Gastrocnemius medialis (tissue), 4 donors: Measurements from ENCODE around the gene GCKR. TPM values are rescaled to one million over a fixed set of nuclear protein-coding genes. Genes with fewer than 3 reads are reported as not detected.

ENCODE experiments used
- ATAC-seq, 2 donors: fragments of 150-250 bp; one replicate each; pipeline ENCODE4 v1.9.1; 2016
- DNase-seq, 2 donors: peaks; one replicate each; pipeline ENCODE4 v3.0.0-alpha.2; 2019
- H3K27ac ChIP-seq, 4 donors: fragments of 200-600 bp; sonication (generic); 1 replicate in 1 of 4; 2 replicates in 3 of 4; pipeline ENCODE4 v1.5.1; 2016 to 2018; ENCODE audit warnings: mild to moderate bottlenecking in 2 of 4, moderate library complexity in 1 of 4
- H3K27me3 ChIP-seq, 3 donors: fragments of 200-600 bp; sonication (generic) in 2 of 3; 1 replicate in 1 of 3; 2 replicates in 2 of 3; pipeline versions ENCODE4 v1.5.1 to v1.6.0; 2016 to 2019; ENCODE audit warnings: mild to moderate bottlenecking in 1 of 3, moderate library complexity in 1 of 3
- H3K36me3 ChIP-seq, 2 donors: fragments of 200-600 bp; sonication (generic) in 1 of 2; one replicate each; pipeline ENCODE4 v1.5.1; 2017 to 2018
- H3K4me1 ChIP-seq, 2 donors: fragments of 200-600 bp; sonication (generic) in 1 of 2; one replicate each; pipeline ENCODE4 v1.5.1; 2016 to 2017; ENCODE audit warnings: mild to moderate bottlenecking in 2 of 2
- H3K4me3 ChIP-seq, 4 donors: fragments of 200-600 bp; sonication (generic) in 3 of 4; 1 replicate in 1 of 4; 2 replicates in 3 of 4; pipeline ENCODE4 v1.5.1; 2016 to 2019; ENCODE audit warnings: mild to moderate bottlenecking in 2 of 4
- H3K9me3 ChIP-seq, 3 donors: fragments of 200-600 bp; sonication (generic) in 2 of 3; 1 replicate in 1 of 3; 2 replicates in 2 of 3; pipeline ENCODE4 v1.5.1; 2016 to 2019
- POLR2A ChIP-seq, 2 donors: fragments of 450-650 bp; IDR thresholded peaks; one replicate each; pipeline ENCODE4 v1.6.1; 2017; ENCODE audit warnings: antibody characterized with exemption in 2 of 2, mild to moderate bottlenecking in 2 of 2, moderate library complexity in 2 of 2
- in situ Hi-C, 4 donors: fragments of 200-750 bp; cut with MboI; loops; one replicate each; pipeline versions ENCODE4 v1.15.0 to v1.8.0; 2017; ENCODE audit warnings: low sequenced_read_pairs in 4 of 4
- intact Hi-C: fragments of 100-400 bp; cut with DNase I; formaldehyde crosslinking; loops from one replicate; pipeline ENCODE4 v1.15.1; 2023; ENCODE audit warnings: low total_unique reads
- total RNA-seq, 4 donors: library from RNA; depleted of rRNA; stranded (reverse); fragments of >200 nt; gene quantifications; one replicate each; pipeline versions ENCODE4 v1.1.0 to v1.2.3, GENCODE V29; 2016
- TF ChIP-seq, protein P1 (sequence below), 5 experiments: fragments of 450-650 bp in 3 of 5; fragments of 200-600 bp in 2 of 5; sonication (generic) in 2 of 5; IDR thresholded peaks in 4 of 5; conservative IDR thresholded peaks in 1 of 5; 1 replicate in 4 of 5; 2 replicates in 1 of 5; pipeline ENCODE4 v1.5.1; 2016 to 2019; ENCODE audit warnings: antibody characterized with exemption in 5 of 5, mild to moderate bottlenecking in 3 of 5, moderate library complexity in 3 of 5

The GCKR gene
- total RNA-seq, 4 donors from 2014 or later, result 0.40 TPM; not detected in 3

DNA sequence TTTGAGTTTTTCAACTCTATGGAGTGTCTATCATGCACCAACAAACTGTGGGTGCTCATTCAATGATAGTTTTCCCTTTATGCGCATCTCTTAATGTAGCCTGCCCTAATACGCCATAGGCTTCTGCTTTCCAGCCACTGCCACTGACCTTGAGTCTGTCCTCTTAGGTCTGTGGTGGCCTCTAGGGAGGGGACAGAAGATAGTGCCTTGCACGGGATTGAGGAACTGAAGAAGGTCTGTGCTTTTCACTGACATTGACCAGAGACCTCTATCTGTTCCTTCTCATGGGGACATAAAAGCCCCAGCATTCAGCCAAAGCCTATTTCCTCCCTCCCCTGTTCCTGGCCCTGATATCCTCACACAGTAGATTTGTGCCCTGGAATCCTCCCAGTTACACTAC is 2.3 kb downstream of the GCKR start:
- in situ Hi-C loops, result no loop called here
- no peak for ATAC-seq
- H3K4me1 ChIP-seq, result peaks cover 0 to 6% of the 10 kb centered on the region in 2 donors
- no peak overlapping the region for H3K27ac ChIP-seq
- peaks cover 13 to 23% (median 22%) of the 10 kb centered on the region in 3 donors for H3K27me3 ChIP-seq
- DNase-seq, result no peak
- intact Hi-C loops, result no loop called here
- no peak overlapping the region for H3K4me3 ChIP-seq
- no peaks in the 10 kb centered on the region for H3K36me3 ChIP-seq
- TF ChIP-seq, protein P1, sequence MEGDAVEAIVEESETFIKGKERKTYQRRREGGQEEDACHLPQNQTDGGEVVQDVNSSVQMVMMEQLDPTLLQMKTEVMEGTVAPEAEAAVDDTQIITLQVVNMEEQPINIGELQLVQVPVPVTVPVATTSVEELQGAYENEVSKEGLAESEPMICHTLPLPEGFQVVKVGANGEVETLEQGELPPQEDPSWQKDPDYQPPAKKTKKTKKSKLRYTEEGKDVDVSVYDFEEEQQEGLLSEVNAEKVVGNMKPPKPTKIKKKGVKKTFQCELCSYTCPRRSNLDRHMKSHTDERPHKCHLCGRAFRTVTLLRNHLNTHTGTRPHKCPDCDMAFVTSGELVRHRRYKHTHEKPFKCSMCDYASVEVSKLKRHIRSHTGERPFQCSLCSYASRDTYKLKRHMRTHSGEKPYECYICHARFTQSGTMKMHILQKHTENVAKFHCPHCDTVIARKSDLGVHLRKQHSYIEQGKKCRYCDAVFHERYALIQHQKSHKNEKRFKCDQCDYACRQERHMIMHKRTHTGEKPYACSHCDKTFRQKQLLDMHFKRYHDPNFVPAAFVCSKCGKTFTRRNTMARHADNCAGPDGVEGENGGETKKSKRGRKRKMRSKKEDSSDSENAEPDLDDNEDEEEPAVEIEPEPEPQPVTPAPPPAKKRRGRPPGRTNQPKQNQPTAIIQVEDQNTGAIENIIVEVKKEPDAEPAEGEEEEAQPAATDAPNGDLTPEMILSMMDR (IDR thresholded peaks at IDR 0.05 in 4 of 5, conservative IDR thresholded peaks at IDR 0.05 in 1 of 5), result no peak
- no peak for TF ChIP-seq POLR2A (IDR thresholded peaks at IDR 0.05)
- no peaks in the 10 kb centered on the region for H3K9me3 ChIP-seq

DNA sequence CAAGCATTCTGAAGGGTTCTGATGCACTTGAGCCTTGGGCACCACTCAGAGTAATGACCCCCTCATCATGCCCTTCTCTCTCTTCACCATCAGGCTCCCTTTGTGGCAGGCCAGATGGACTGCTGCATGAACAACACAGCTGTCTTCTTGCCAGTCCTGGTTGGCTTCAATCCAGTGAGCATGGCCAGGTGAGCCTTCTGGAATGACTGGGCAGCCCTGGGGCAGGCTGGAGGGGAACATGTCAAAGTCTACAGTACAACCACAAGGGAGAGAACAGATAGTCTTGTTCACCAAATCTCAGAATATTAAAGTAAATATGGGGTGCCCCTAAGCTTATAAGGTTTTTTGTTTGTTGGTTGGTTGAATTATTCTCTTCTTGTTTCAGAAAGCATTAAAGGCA is 4.4 kb downstream of the GCKR start:
- Histone ChIP-seq H3K36me3 (no peaks in the 10 kb centered on the region), H3K27ac (no peak overlapping the region), H3K27me3 (peaks cover 6 to 16% (median 7%) of the 10 kb centered on the region in 3 donors), H3K9me3 (no peaks in the 10 kb centered on the region), H3K4me1 (no peaks in the 10 kb centered on the region), H3K4me3 (no peak overlapping the region)
- no peak for ATAC-seq
- in situ Hi-C loops, result no loop called here
- peak in 1 of 2 donors; percentile 32 for DNase-seq
- intact Hi-C loops, result no loop called here
- TF ChIP-seq, protein P1 (IDR thresholded peaks at IDR 0.05 in 4 of 5, conservative IDR thresholded peaks at IDR 0.05 in 1 of 5), result no peak
- TF ChIP-seq POLR2A (IDR thresholded peaks at IDR 0.05), result no peak

DNA sequence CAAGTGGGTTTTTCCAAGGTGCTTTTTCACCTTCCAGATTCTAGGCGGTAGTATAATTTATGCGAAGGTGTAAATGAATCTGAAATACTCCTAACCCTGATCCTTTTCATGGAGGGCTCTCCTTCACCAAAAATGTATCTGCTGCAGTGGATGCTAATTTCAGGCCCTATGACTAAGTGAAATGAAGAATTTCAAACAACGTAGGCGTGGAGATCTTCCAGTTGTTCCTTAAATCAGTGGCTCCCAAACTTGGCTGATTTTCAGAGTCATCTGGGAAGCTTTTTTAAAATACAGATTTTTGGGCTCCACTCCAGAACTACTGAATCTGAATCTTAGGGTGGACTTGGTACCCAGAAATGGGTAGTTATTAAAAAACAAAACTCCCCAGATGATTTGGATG is 5.5 kb downstream of the GCKR start:
- in situ Hi-C loops, result no loop called here
- intact Hi-C loops, result no loop called here
- no peak overlapping the region for H3K4me3 ChIP-seq
- TF ChIP-seq POLR2A (IDR thresholded peaks at IDR 0.05), result no peak
- TF ChIP-seq, protein P1 (IDR thresholded peaks at IDR 0.05 in 4 of 5, conservative IDR thresholded peaks at IDR 0.05 in 1 of 5), result no peak
- no peaks in the 10 kb centered on the region for H3K9me3 ChIP-seq
- no peaks in the 10 kb centered on the region for H3K36me3 ChIP-seq
- DNase-seq, result no peak
- no peak overlapping the region for H3K27ac ChIP-seq
- peaks cover 0 to 5% (median 0%) of the 10 kb centered on the region in 3 donors for H3K27me3 ChIP-seq
- no peaks in the 10 kb centered on the region for H3K4me1 ChIP-seq
- no peak for ATAC-seq

DNA sequence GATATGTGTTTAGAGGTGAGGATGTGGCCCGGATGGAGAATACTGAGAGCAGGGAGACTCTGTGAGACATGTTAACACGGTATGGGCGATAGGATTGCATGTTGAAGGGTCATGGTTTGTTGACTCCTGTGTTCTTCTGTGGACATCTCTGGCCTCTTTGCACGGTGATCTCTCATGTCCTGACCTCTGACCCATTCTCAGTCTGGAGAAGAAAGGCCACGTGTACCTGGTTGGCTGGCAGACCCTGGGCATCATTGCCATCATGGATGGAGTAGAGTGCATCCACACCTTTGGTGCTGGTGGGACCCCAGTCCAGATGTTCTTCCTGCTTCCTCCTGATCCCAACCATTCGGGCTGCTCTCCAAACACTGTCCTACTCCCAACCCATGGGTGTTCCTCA is 9.9 kb downstream of the GCKR start:
- no peak overlapping the region for H3K27ac ChIP-seq
- no peaks in the 10 kb centered on the region for H3K27me3 ChIP-seq
- H3K9me3 ChIP-seq, result no peaks in the 10 kb centered on the region
- intact Hi-C loops (no loop called here), in situ Hi-C loops (no loop called here)
- TF ChIP-seq, protein P1 (IDR thresholded peaks at IDR 0.05 in 4 of 5, conservative IDR thresholded peaks at IDR 0.05 in 1 of 5), result no peak
- TF ChIP-seq POLR2A (IDR thresholded peaks at IDR 0.05), result no peak
- no peaks in the 10 kb centered on the region for H3K4me1 ChIP-seq
- H3K4me3 ChIP-seq, result no peak overlapping the region
- H3K36me3 ChIP-seq, result no peaks in the 10 kb centered on the region
- ATAC-seq (no peak), DNase-seq (no peak)

DNA sequence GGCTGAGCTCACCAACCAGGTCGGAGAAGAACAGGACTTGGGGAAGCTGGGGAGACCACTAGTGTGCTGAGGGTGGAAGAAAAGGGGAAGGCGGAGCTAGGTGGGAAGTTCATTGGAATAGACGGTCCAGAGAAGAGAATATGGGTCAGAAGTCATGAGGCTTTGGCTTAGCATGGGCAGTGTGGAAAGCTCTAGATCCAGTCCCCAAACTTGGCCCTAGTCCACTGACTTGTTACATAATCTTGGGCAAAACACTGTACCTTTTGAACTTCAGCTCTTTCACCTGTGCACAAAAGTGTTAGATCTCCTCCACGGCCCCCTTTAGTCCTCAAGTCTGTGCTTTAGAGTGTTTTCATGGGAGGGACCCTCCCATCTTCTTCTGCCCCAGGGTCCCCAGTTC is 10.7 kb downstream of the GCKR start:
- TF ChIP-seq, protein P1 (IDR thresholded peaks at IDR 0.05 in 4 of 5, conservative IDR thresholded peaks at IDR 0.05 in 1 of 5), result no peak
- no peak for TF ChIP-seq POLR2A (IDR thresholded peaks at IDR 0.05)
- in situ Hi-C loops, result no loop called here
- Histone ChIP-seq H3K36me3 (no peaks in the 10 kb centered on the region), H3K9me3 (no peaks in the 10 kb centered on the region), H3K27ac (no peak overlapping the region), H3K4me3 (no peak overlapping the region), H3K27me3 (no peaks in the 10 kb centered on the region), H3K4me1 (no peaks in the 10 kb centered on the region)
- ATAC-seq, result no peak
- intact Hi-C loops, result no loop called here
- DNase-seq, result no peak
